HepG2 (cell line): ENCODE data around the gene PDCD2. TPM values are rescaled to one million over a fixed set of nuclear protein-coding genes. Genes with fewer than 3 reads are reported as not detected.

Experiments used
- AGO1 ChIP-seq: fragments of 200-400 bp; formaldehyde crosslinking; IDR thresholded peaks from 2 replicates; pipeline ENCODE4 v1.6.1; 2017; ENCODE audit warnings: mild to moderate bottlenecking, low read depth, low read length, moderate library complexity; ENCODE audit not compliant: poor library complexity, severe bottlenecking
- ATM ChIP-seq: fragments of 450-650 bp; IDR thresholded peaks from 2 replicates; pipeline ENCODE4 v1.7.1; 2017; ENCODE audit warnings: mild to moderate bottlenecking, borderline replicate concordance
- ISL2 ChIP-seq: sonication (generic); formaldehyde crosslinking; IDR thresholded peaks from 2 replicates; pipeline ENCODE4 v1.5.0; 2020; ENCODE audit warnings: missing genetic modification reagents
- MIER2 ChIP-seq: IDR thresholded peaks from 2 replicates; pipeline ENCODE4 v1.6.1; 2016; ENCODE audit warnings: missing biosample characterization, missing genetic modification reagents
- NCOA5 ChIP-seq: sonication (generic); formaldehyde crosslinking; IDR thresholded peaks from 2 replicates; pipeline ENCODE4 v1.4.0; 2020; ENCODE audit warnings: missing genetic modification reagents
- SOX6 ChIP-seq, 2 experiments: fragments of 450-650 bp in 1 of 2; sonication (generic) in 1 of 2; formaldehyde crosslinking in 1 of 2; IDR thresholded peaks; 2 replicates each; pipeline versions ENCODE4 v1.4.0 to v1.6.1; 2017 to 2020; ENCODE audit warnings: antibody characterized with exemption in 1 of 2, mild to moderate bottlenecking in 1 of 2, missing genetic modification reagents in 1 of 2
- ZFP62 ChIP-seq: sonication (generic); formaldehyde crosslinking; IDR thresholded peaks from 2 replicates; pipeline ENCODE4 v1.4.0; 2020; ENCODE audit warnings: missing genetic modification reagents
- ZMYM3 ChIP-seq: sonication (generic); formaldehyde crosslinking; IDR thresholded peaks from 2 replicates; pipeline ENCODE4 v1.5.1; 2020; ENCODE audit warnings: mild to moderate bottlenecking, missing genetic modification reagents
- ZNF256 ChIP-seq: sonication (generic); formaldehyde crosslinking; conservative IDR thresholded peaks from 2 replicates; pipeline ENCODE4 v1.4.0; 2020; ENCODE audit warnings: missing genetic modification reagents
- ZNF414 ChIP-seq: sonication (generic); formaldehyde crosslinking; IDR thresholded peaks from 2 replicates; pipeline ENCODE4 v1.5.0; 2020; ENCODE audit warnings: missing genetic modification reagents
- ZNF510 ChIP-seq: sonication (generic); formaldehyde crosslinking; IDR thresholded peaks from 2 replicates; pipeline ENCODE4 v1.4.0; 2020; ENCODE audit warnings: low read depth, mild to moderate bottlenecking, missing genetic modification reagents
- ZNF644 ChIP-seq: IDR thresholded peaks from 2 replicates; pipeline ENCODE4 v1.6.1; 2016; ENCODE audit warnings: low read depth
- ZNF839 ChIP-seq: sonication (generic); formaldehyde crosslinking; IDR thresholded peaks from 2 replicates; pipeline ENCODE4 v1.4.0; 2020; ENCODE audit warnings: missing genetic modification reagents, mild to moderate bottlenecking, borderline replicate concordance
- polyA plus RNA-seq, 8 experiments: library from polyadenylated mRNA; depleted of rRNA in 3 of 8; stranded (reverse) in 7 of 8; unstranded in 1 of 8; fragments of >200 nt; fragmentation: Illumina TruSeq in 4 of 8; extraction: Trizol in 4 of 8; gene quantifications; 2 replicates each; pipeline versions ENCODE4 v1.2.1 to v1.2.3, GENCODE V29; 2011 to 2016; ENCODE audit warnings: low read depth in 4 of 8, missing spikeins in 1 of 8, mixed read lengths in 1 of 8; ENCODE audit not compliant: insufficient read depth in 1 of 8
- total RNA-seq, 5 experiments: library from RNA; depleted of rRNA; stranded (reverse); fragments of >200 nt; fragmentation: Illumina TruSeq; extraction: Trizol; gene quantifications; 2 replicates each; pipeline ENCODE4 v1.2.3, GENCODE V29; 2016; ENCODE audit warnings: low read depth in 1 of 5
- TF ChIP-seq, protein P1 (sequence below): sonication (generic); formaldehyde crosslinking; IDR thresholded peaks from 2 replicates; pipeline ENCODE4 v1.4.0; 2020; ENCODE audit warnings: missing genetic modification reagents
- TF ChIP-seq, protein P2 (sequence below): sonication (generic); formaldehyde crosslinking; IDR thresholded peaks from 2 replicates; pipeline ENCODE4 v1.9.0; 2021; ENCODE audit warnings: mild to moderate bottlenecking, missing genetic modification reagents
- TF ChIP-seq, protein P3 (sequence below): sonication (generic); formaldehyde crosslinking; IDR thresholded peaks from 2 replicates; pipeline ENCODE4 v1.8.1; 2023; ENCODE audit warnings: missing genetic modification reagents, inconsistent platforms, borderline replicate concordance
- TF ChIP-seq, protein P4 (sequence below): sonication (generic); formaldehyde crosslinking; IDR thresholded peaks from 2 replicates; pipeline ENCODE4 v1.5.1; 2020; ENCODE audit warnings: mild to moderate bottlenecking, missing genetic modification reagents, borderline replicate concordance

Gene PDCD2
- total and polyA plus RNA-seq, 2 of the 13 experiments (the other 11 are each of a cell fraction or from before 2014, with no cell fraction given): 83.6 to 133 TPM

DNA sequence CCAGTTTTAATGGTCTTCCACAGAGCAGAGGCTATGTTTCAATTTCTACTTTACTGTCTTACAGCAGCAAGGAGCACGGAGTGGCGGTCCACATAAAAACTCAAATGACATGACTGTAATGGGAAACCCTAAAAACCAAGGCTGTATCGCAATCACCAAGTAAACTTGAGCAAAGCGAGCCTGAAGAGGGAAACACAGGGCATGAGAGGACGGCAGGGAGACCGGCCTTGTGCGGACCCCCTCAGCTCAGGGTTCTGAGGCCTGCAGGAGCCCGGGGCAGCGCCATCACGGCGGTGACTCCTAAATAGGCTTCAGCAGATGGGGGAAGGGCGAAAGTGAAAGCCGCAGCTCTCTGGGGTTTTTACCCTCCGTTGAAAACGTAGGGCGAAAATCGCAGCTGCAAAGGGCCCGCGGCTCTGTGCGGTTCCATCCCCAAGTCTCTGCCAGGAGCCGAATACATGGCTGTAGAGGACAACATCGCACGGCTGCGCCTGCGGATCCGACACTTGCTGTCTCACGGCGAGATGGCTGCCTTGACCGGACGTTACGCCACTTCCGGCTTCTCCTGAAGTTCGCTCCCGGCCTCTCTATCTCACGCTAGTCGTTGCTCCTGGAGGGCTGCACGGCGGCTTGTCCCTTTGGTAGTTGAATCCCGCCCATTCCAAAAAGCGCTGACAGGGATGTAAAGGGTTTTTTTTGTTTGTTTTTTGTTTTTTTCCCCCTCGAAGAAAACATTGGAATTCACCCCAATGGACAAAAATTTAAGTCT, 31.5 kb downstream of the PDCD2 start, which contains the start of gene PSMB1 (continued):
- peak; percentile 24; the same call in 1 of the 2 replicates for TF ChIP-seq MIER2 (CRISPR knock-in tag)
- TF ChIP-seq, protein P1, sequence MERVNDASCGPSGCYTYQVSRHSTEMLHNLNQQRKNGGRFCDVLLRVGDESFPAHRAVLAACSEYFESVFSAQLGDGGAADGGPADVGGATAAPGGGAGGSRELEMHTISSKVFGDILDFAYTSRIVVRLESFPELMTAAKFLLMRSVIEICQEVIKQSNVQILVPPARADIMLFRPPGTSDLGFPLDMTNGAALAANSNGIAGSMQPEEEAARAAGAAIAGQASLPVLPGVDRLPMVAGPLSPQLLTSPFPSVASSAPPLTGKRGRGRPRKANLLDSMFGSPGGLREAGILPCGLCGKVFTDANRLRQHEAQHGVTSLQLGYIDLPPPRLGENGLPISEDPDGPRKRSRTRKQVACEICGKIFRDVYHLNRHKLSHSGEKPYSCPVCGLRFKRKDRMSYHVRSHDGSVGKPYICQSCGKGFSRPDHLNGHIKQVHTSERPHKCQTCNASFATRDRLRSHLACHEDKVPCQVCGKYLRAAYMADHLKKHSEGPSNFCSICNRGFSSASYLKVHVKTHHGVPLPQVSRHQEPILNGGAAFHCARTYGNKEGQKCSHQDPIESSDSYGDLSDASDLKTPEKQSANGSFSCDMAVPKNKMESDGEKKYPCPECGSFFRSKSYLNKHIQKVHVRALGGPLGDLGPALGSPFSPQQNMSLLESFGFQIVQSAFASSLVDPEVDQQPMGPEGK (CRISPR knock-in tag): 0 out of 2 replicates have a peak, but pooled peaks have one; percentile 9
- no peak for TF ChIP-seq ZNF414 (CRISPR knock-in tag)
- no peak for TF ChIP-seq ZMYM3
- TF ChIP-seq AGO1: no peak
- TF ChIP-seq ZFP62: no peak
- TF ChIP-seq NCOA5 (CRISPR knock-in tag): no peak
- peak; percentile 89 for TF ChIP-seq ZNF839
- TF ChIP-seq, protein P2, sequence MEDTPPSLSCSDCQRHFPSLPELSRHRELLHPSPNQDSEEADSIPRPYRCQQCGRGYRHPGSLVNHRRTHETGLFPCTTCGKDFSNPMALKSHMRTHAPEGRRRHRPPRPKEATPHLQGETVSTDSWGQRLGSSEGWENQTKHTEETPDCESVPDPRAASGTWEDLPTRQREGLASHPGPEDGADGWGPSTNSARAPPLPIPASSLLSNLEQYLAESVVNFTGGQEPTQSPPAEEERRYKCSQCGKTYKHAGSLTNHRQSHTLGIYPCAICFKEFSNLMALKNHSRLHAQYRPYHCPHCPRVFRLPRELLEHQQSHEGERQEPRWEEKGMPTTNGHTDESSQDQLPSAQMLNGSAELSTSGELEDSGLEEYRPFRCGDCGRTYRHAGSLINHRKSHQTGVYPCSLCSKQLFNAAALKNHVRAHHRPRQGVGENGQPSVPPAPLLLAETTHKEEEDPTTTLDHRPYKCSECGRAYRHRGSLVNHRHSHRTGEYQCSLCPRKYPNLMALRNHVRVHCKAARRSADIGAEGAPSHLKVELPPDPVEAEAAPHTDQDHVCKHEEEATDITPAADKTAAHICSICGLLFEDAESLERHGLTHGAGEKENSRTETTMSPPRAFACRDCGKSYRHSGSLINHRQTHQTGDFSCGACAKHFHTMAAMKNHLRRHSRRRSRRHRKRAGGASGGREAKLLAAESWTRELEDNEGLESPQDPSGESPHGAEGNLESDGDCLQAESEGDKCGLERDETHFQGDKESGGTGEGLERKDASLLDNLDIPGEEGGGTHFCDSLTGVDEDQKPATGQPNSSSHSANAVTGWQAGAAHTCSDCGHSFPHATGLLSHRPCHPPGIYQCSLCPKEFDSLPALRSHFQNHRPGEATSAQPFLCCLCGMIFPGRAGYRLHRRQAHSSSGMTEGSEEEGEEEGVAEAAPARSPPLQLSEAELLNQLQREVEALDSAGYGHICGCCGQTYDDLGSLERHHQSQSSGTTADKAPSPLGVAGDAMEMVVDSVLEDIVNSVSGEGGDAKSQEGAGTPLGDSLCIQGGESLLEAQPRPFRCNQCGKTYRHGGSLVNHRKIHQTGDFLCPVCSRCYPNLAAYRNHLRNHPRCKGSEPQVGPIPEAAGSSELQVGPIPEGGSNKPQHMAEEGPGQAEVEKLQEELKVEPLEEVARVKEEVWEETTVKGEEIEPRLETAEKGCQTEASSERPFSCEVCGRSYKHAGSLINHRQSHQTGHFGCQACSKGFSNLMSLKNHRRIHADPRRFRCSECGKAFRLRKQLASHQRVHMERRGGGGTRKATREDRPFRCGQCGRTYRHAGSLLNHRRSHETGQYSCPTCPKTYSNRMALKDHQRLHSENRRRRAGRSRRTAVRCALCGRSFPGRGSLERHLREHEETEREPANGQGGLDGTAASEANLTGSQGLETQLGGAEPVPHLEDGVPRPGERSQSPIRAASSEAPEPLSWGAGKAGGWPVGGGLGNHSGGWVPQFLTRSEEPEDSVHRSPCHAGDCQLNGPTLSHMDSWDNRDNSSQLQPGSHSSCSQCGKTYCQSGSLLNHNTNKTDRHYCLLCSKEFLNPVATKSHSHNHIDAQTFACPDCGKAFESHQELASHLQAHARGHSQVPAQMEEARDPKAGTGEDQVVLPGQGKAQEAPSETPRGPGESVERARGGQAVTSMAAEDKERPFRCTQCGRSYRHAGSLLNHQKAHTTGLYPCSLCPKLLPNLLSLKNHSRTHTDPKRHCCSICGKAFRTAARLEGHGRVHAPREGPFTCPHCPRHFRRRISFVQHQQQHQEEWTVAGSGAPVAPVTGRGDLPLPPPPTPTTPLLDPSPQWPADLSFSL (CRISPR knock-in tag): no peak
- TF ChIP-seq ISL2 (CRISPR knock-in tag): peak; percentile 68
- TF ChIP-seq, protein P3, sequence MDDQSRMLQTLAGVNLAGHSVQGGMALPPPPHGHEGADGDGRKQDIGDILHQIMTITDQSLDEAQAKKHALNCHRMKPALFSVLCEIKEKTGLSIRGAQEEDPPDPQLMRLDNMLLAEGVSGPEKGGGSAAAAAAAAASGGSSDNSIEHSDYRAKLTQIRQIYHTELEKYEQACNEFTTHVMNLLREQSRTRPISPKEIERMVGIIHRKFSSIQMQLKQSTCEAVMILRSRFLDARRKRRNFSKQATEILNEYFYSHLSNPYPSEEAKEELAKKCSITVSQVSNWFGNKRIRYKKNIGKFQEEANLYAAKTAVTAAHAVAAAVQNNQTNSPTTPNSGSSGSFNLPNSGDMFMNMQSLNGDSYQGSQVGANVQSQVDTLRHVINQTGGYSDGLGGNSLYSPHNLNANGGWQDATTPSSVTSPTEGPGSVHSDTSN (CRISPR knock-in tag): no peak
- TF ChIP-seq ZNF644: no peak
- 0 out of 2 replicates have a peak, but pooled peaks have one; percentile 17 for TF ChIP-seq ZNF256 (CRISPR knock-in tag)
- TF ChIP-seq SOX6 (IDR thresholded peaks at IDR 0.05): no peak
- TF ChIP-seq SOX6 (CRISPR knock-in tag; IDR thresholded peaks at IDR 0.05): peak; percentile 59
- TF ChIP-seq ZNF510 (CRISPR knock-in tag): peak; percentile 0; the same call in 1 of the 2 replicates
- TF ChIP-seq ATM: no peak
- TF ChIP-seq, protein P4, sequence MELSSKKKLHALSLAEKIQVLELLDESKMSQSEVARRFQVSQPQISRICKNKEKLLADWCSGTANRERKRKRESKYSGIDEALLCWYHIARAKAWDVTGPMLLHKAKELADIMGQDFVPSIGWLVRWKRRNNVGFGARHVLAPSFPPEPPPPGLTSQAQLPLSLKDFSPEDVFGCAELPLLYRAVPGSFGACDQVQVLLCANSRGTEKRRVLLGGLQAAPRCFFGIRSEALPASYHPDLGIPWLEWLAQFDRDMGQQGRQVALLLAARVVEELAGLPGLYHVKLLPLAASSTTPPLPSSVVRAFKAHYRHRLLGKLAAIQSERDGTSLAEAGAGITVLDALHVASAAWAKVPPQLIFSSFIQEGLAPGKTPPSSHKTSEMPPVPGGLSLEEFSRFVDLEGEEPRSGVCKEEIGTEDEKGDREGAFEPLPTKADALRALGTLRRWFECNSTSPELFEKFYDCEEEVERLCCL: peak; percentile 81; the same call in 1 of the 2 replicates
